BE2C (cell line): ENCODE measurements around the gene PTCD2.
A peak's percentile ranks its signal among the peaks of the same experiment; 100 is the strongest.

Experiments used
- DNase-seq: peaks from one replicate; pipeline ENCODE4 v3.0.0-alpha.2; 2020
- H3K27me3 ChIP-seq: fragments of 250-450 bp; sonication (Bioruptor Pico); 2 replicates; pipeline ENCODE4 v1.5.1; 2020; ENCODE audit warnings: mild to moderate bottlenecking
- H3K36me3 ChIP-seq: fragments of 250-450 bp; sonication (Bioruptor Pico); 2 replicates; pipeline ENCODE4 v1.5.1; 2020; ENCODE audit warnings: mild to moderate bottlenecking
- H3K4me1 ChIP-seq: fragments of 250-450 bp; sonication (Bioruptor Pico); 2 replicates; pipeline ENCODE4 v1.5.1; 2020
- H3K4me3 ChIP-seq: 2 replicates; pipeline ENCODE4 v1.5.1; 2011; ENCODE audit warnings: low read depth, low read length
- H3K9me3 ChIP-seq: fragments of 250-450 bp; sonication (Bioruptor Pico); 2 replicates; pipeline ENCODE4 v1.5.1; 2020
- CTCF ChIP-seq: IDR thresholded peaks from 2 replicates; pipeline ENCODE4 v1.5.1; 2012; ENCODE audit warnings: mild to moderate bottlenecking, low read depth, low read length

The PTCD2 gene

GRCh38 chr5:72324189-72324825 is 4.1 kb downstream of the PTCD2 start:
- Histone ChIP-seq H3K4me3 (no peak overlapping the region), H3K27me3 (no peaks in the 10 kb centered on the region), H3K36me3 (peaks cover 16% of the 10 kb centered on the region), H3K4me1 (no peaks in the 10 kb centered on the region; the same call in 1 of the 2 replicates), H3K9me3 (no peaks in the 10 kb centered on the region)
- no peak for TF ChIP-seq CTCF
- DNase-seq = no peak

GRCh38 chr5:72325566-72326305 is 5.6 kb downstream of the PTCD2 start:
- peaks cover 22% of the 10 kb centered on the region for H3K36me3 ChIP-seq
- DNase-seq = no peak
- no peaks in the 10 kb centered on the region for H3K9me3 ChIP-seq
- H3K4me3 ChIP-seq = no peak overlapping the region
- TF ChIP-seq CTCF = no peak
- H3K27me3 ChIP-seq = no peaks in the 10 kb centered on the region
- H3K4me1 ChIP-seq = no peaks in the 10 kb centered on the region; the same call in 1 of the 2 replicates

DNA sequence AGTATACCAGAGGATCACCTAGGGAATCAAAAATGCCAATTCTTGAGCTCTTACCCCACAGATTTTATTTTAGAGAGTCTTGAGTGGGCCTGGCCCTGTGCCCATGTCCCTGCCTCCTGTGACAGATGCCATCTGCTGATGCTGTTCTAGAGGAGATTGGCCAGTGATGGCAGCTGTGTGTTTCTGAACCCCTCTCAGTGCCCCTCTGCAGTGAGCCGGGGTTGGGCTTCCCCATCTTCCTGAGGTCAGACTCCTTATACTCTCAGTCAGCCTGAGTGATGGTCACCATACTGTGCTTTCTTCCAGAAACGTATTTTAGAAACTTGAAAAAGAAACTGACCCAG is 6.1 kb downstream of the PTCD2 start:
- H3K9me3 ChIP-seq = no peaks in the 10 kb centered on the region
- H3K4me3 ChIP-seq = no peak overlapping the region
- H3K4me1 ChIP-seq = no peaks in the 10 kb centered on the region; the same call in 1 of the 2 replicates
- H3K27me3 ChIP-seq = no peaks in the 10 kb centered on the region
- DNase-seq = no peak
- TF ChIP-seq CTCF = no peak
- peaks cover 22% of the 10 kb centered on the region for H3K36me3 ChIP-seq

- Histone ChIP-seq H3K36me3 (peaks cover 25% of the 10 kb centered on the region), H3K4me1 (no peaks in the 10 kb centered on the region), H3K9me3 (no peaks in the 10 kb centered on the region), H3K27me3 (no peaks in the 10 kb centered on the region), H3K4me3 (no peak overlapping the region)
- DNase-seq = peak; percentile 52
- no peak for TF ChIP-seq CTCF
Measured at GRCh38 chr5:72328172-72328571, 8.0 kb downstream of the PTCD2 start.

- no peak for DNase-seq
- H3K4me3 ChIP-seq = no peak overlapping the region
- peaks cover 28% of the 10 kb centered on the region for H3K36me3 ChIP-seq
- no peaks in the 10 kb centered on the region for H3K27me3 ChIP-seq
- no peaks in the 10 kb centered on the region for H3K9me3 ChIP-seq
- no peaks in the 10 kb centered on the region for H3K4me1 ChIP-seq
- no peak for TF ChIP-seq CTCF
Measured at GRCh38 chr5:72330712-72331111, 10.5 kb downstream of the PTCD2 start.

DNA sequence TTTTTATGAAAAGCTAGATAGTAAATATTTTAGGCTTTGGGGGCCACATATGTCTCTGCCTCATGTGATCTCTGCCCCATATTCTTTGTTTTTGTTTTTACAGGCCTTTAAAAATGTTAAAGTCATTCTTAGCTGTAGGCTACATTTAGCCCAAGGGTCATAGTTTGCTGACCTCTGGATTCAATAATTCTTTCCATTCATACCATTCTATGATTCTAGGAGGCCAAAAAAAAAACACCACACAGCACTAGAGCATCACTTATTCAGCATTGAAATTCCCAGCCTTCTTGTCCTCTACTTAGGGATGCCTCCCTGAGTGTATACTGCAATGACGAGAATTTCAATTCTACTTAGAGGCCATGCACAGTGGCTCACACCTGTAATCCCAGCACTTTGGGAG is 17.0 kb downstream of the PTCD2 start:
- Histone ChIP-seq H3K36me3 (peaks cover 10% of the 10 kb centered on the region), H3K4me3 (no peak overlapping the region), H3K4me1 (no peaks in the 10 kb centered on the region), H3K27me3 (no peaks in the 10 kb centered on the region), H3K9me3 (no peaks in the 10 kb centered on the region)
- TF ChIP-seq CTCF = no peak
- no peak for DNase-seq
